GM23338 (cell line): ENCODE measurements around the gene SMARCA2. TPM values are rescaled to one million over a fixed set of nuclear protein-coding genes. Genes with fewer than 3 reads are reported as not detected.

ENCODE experiments used
- ATAC-seq: fragments of 200-7000 bp; cut with Tn5 transposase; 3 replicates; pipeline ENCODE4 v1.9.1; 2020
- DNase-seq: peaks from one replicate; pipeline ENCODE4 v3.0.0-alpha.2; 2015; ENCODE audit warnings: low spot score
- H2AFZ ChIP-seq: fragments of 200-600 bp; sonication (generic); 2 replicates; pipeline ENCODE4 v1.8.0; 2016; ENCODE audit warnings: antibody characterized with exemption, mild to moderate bottlenecking, moderate library complexity
- H3F3A ChIP-seq: fragments of 200-600 bp; sonication (generic); replicated peaks from 2 replicates; pipeline ENCODE4 v1.8.0; 2017; ENCODE audit warnings: antibody characterized with exemption, mixed run types, low read depth
- H3K27ac ChIP-seq: fragments of 200-600 bp; sonication (generic); 2 replicates; pipeline ENCODE4 v1.6.1; 2016; ENCODE audit warnings: low read depth
- H3K27me3 ChIP-seq: fragments of 200-600 bp; sonication (generic); 2 replicates; pipeline ENCODE4 v1.8.0; 2016; ENCODE audit warnings: mild to moderate bottlenecking, mixed run types, moderate library complexity; ENCODE audit not compliant: insufficient read depth
- H3K36me3 ChIP-seq: fragments of 200-600 bp; sonication (generic); 2 replicates; pipeline ENCODE4 v1.8.0; 2016; ENCODE audit warnings: mild to moderate bottlenecking; ENCODE audit not compliant: insufficient read depth
- H3K4me1 ChIP-seq: fragments of 200-600 bp; sonication (generic); 2 replicates; pipeline ENCODE4 v1.8.0; 2016; ENCODE audit warnings: mild to moderate bottlenecking, moderate library complexity; ENCODE audit not compliant: insufficient read depth
- H3K4me2 ChIP-seq: fragments of 200-600 bp; sonication (generic); 2 replicates; pipeline ENCODE4 v1.7.1; 2017; ENCODE audit warnings: mixed run types
- H3K4me3 ChIP-seq: fragments of 200-600 bp; sonication (generic); 2 replicates; pipeline ENCODE4 v1.6.1; 2016; ENCODE audit warnings: mixed run types
- H3K79me2 ChIP-seq: fragments of 200-600 bp; sonication (generic); replicated peaks from 2 replicates; pipeline ENCODE4 v1.8.0; 2017; ENCODE audit warnings: mild to moderate bottlenecking; ENCODE audit not compliant: insufficient read depth
- H3K9me2 ChIP-seq: fragments of 200-600 bp; sonication (generic); 2 replicates; pipeline ENCODE4 v1.8.0; 2017; ENCODE audit not compliant: insufficient read depth
- H4K20me1 ChIP-seq: fragments of 200-600 bp; sonication (generic); replicated peaks from 2 replicates; pipeline ENCODE4 v1.8.0; 2017; ENCODE audit warnings: mild to moderate bottlenecking; ENCODE audit not compliant: insufficient read depth
- H3K27ac Mint-ChIP-seq: 2 replicates; pipeline ENCODE4 v1.8.0; 2020; ENCODE audit warnings: inconsistent platforms, mild to moderate bottlenecking, moderate library complexity, mixed read lengths
- H3K27me3 Mint-ChIP-seq: 3 replicates; pipeline ENCODE4 v1.8.0; 2022; ENCODE audit warnings: low read depth, mild to moderate bottlenecking, moderate library complexity, mixed read lengths, inconsistent platforms; ENCODE audit not compliant: insufficient read depth, poor library complexity
- H3K36me3 Mint-ChIP-seq: 3 replicates; pipeline ENCODE4 v1.8.0; 2021; ENCODE audit warnings: low read depth, mild to moderate bottlenecking, inconsistent platforms, moderate library complexity, mixed read lengths
- H3K4me1 Mint-ChIP-seq: 3 replicates; pipeline ENCODE4 v1.8.0; 2020; ENCODE audit warnings: mild to moderate bottlenecking, inconsistent platforms, mixed read lengths
- H3K4me3 Mint-ChIP-seq: 3 replicates; pipeline ENCODE4 v1.8.0; 2021; ENCODE audit warnings: moderate library complexity, mild to moderate bottlenecking, inconsistent platforms, mixed read lengths
- H3K9me3 Mint-ChIP-seq: 3 replicates; pipeline ENCODE4 v1.8.0; 2020; ENCODE audit warnings: moderate library complexity, mild to moderate bottlenecking, inconsistent platforms, mixed read lengths
- CREB1 ChIP-seq: fragments of 250-450 bp; sonication (Bioruptor Pico); IDR thresholded peaks from 2 replicates; pipeline ENCODE4 v1.5.0; 2020; ENCODE audit warnings: low read depth, mild to moderate bottlenecking, moderate library complexity
- CTCF ChIP-seq, 2 experiments: fragments of 200-600 bp in 1 of 2; sonication (generic) in 1 of 2; conservative IDR thresholded peaks; 2 replicates each; pipeline versions ENCODE4 v1.5.1 to v1.6.1; 2016 to 2017; ENCODE audit warnings: antibody characterized with exemption in 2 of 2, low read depth in 2 of 2, mild to moderate bottlenecking in 2 of 2, moderate library complexity in 1 of 2
- ETS1 ChIP-seq: IDR thresholded peaks from 2 replicates; pipeline ENCODE4 v1.6.1; 2016; ENCODE audit warnings: antibody characterized with exemption
- EZH2 ChIP-seq: fragments of 200-600 bp; sonication (generic); IDR thresholded peaks from one replicate; pipeline ENCODE4 v1.8.0; 2017; ENCODE audit warnings: antibody characterized with exemption, mild to moderate bottlenecking, low read depth; ENCODE audit not compliant: unreplicated experiment
- EZH2phosphoT487 ChIP-seq: fragments of 200-600 bp; sonication (generic); IDR thresholded peaks from one replicate; pipeline ENCODE4 v1.8.1; 2018; ENCODE audit warnings: antibody characterized with exemption; ENCODE audit not compliant: unreplicated experiment
- JUNB ChIP-seq: IDR thresholded peaks from one replicate; pipeline ENCODE4 v1.6.1; 2016; ENCODE audit warnings: antibody characterized with exemption; ENCODE audit not compliant: unreplicated experiment
- NANOG ChIP-seq: IDR thresholded peaks from 2 replicates; pipeline ENCODE4 v1.6.1; 2016; ENCODE audit warnings: antibody characterized with exemption, borderline replicate concordance
- POLR2AphosphoS5 ChIP-seq: IDR thresholded peaks from 2 replicates; pipeline ENCODE4 v1.6.1; 2016; ENCODE audit warnings: antibody characterized with exemption, low read depth
- REST ChIP-seq: IDR thresholded peaks from one replicate; pipeline ENCODE4 v1.6.1; 2018; ENCODE audit warnings: antibody characterized with exemption; ENCODE audit not compliant: unreplicated experiment
- STAT1 ChIP-seq: IDR thresholded peaks from one replicate; pipeline ENCODE4 v1.6.1; 2016; ENCODE audit warnings: antibody characterized with exemption; ENCODE audit not compliant: unreplicated experiment
- ZNF114 ChIP-seq: fragments of 250-450 bp; sonication (Bioruptor Pico); IDR thresholded peaks from 2 replicates; pipeline ENCODE4 v1.5.0; 2020; ENCODE audit warnings: mild to moderate bottlenecking, moderate library complexity
- ZNF331 ChIP-seq: fragments of 250-450 bp; sonication (Bioruptor Pico); IDR thresholded peaks from 2 replicates; pipeline ENCODE4 v1.5.0; 2020; ENCODE audit warnings: low read depth, mild to moderate bottlenecking, moderate library complexity
- ZNF462 ChIP-seq: fragments of 250-450 bp; sonication (Bioruptor Pico); IDR thresholded peaks from 2 replicates; pipeline ENCODE4 v1.5.0; 2020; ENCODE audit warnings: mild to moderate bottlenecking, moderate library complexity
- polyA plus RNA-seq: library from polyadenylated mRNA; unstranded; fragments of >200 nt; fragmentation: Nextera tagmentation; extraction: Ambion mirVana; gene quantifications from 2 replicates; pipeline ENCODE4 v1.2.1, GENCODE V29; 2016
- total RNA-seq: library from RNA; depleted of rRNA; stranded (reverse); fragments of >200 nt; shearing (Covaris generic); gene quantifications from 2 replicates; pipeline ENCODE4 v1.2.3, GENCODE V29; 2014

Gene SMARCA2
- total and polyA plus RNA-seq, 2 experiments from 2014 or later = 21.7 to 21.9 TPM

GRCh38 chr9:2032234-2032633, 17.1 kb downstream of the SMARCA2 start (continued):
- TF ChIP-seq ZNF331 (CRISPR knock-in tag) = no peak

GRCh38 chr9:2036844-2037243, 21.7 kb downstream of the SMARCA2 start:
- Mint-ChIP-seq H3K36me3 (no peaks in the 10 kb centered on the region), H3K9me3 (no peaks in the 10 kb centered on the region), H3K4me1 (peaks cover 1% of the 10 kb centered on the region; the same call in 2 of the 3 replicates), H3K27me3 (no peaks in the 10 kb centered on the region), H3K27ac (no peak overlapping the region), H3K4me3 (no peak overlapping the region)
- Histone ChIP-seq H3K4me3 (no peak overlapping the region), H3K27me3 (no peaks in the 10 kb centered on the region), H4K20me1 (no peaks in the 10 kb centered on the region), H3K79me2 (no peaks in the 10 kb centered on the region), H3K4me1 (no peaks in the 10 kb centered on the region), H3F3A (no peaks in the 10 kb centered on the region), H3K4me2 (no peak overlapping the region), H3K27ac (no peak overlapping the region), H2AFZ (no peak overlapping the region), H3K36me3 (no peaks in the 10 kb centered on the region; the same call in 1 of the 2 replicates), H3K9me2 (no peaks in the 10 kb centered on the region)
- DNase-seq (no peak), ATAC-seq (no peak)
- TF ChIP-seq ZNF462 (CRISPR knock-in tag) = no peak
- no peak for TF ChIP-seq EZH2
- TF ChIP-seq NANOG = no peak
- no peak for TF ChIP-seq ZNF331 (CRISPR knock-in tag)
- no peak for TF ChIP-seq STAT1
- TF ChIP-seq EZH2phosphoT487 = no peak
- TF ChIP-seq CTCF (conservative IDR thresholded peaks at IDR 0.05; ENCODE audit: low read depth in 2 of 2) = no peak
- no peak for TF ChIP-seq REST
- no peak for TF ChIP-seq CREB1 (CRISPR knock-in tag)
- TF ChIP-seq ETS1 = no peak
- TF ChIP-seq ZNF114 (CRISPR knock-in tag) = no peak
- TF ChIP-seq POLR2AphosphoS5 = no peak
- TF ChIP-seq JUNB = no peak
